K562 (cell line): ENCODE data around the gene DNAH1. TPM values are rescaled to one million over a fixed set of nuclear protein-coding genes. Genes with fewer than 3 reads are reported as not detected.

ENCODE experiments used
- ATAC-seq: fragments of 200-7000 bp; cut with Tn5 transposase; 3 replicates; pipeline ENCODE4 v1.9.1; 2020; ENCODE audit warnings: moderate library complexity
- BruUV-seq: library from RNA; stranded (reverse); fragments of 400-500 nt; replicated peaks from 2 replicates; lab custom pipeline; 2021; lab: Mats Ljungman, UMichigan
- CTCF ChIA-PET: fragments of 300-600 bp; formaldehyde crosslinking; extraction: SDS; loops from one replicate; lab custom pipeline; 2021; ENCODE audit warnings: low intra/inter-chr PET ratio; lab: Yijun Ruan, JAX
- POLR2A ChIA-PET: fragments of 300-600, 350-650 bp; sonication (Branson Sonifier 250); formaldehyde crosslinking; extraction: SDS; loops from one replicate; lab custom pipeline; 2021; ENCODE audit warnings: antibody characterized with exemption, inconsistent platforms; lab: Yijun Ruan, JAX
- DNase-seq, 4 experiments: peaks; one replicate each; pipeline versions ENCODE4 v3.0.0 to v3.0.0-alpha.2; 2011 to 2018; ENCODE audit warnings: low spot score in 3 of 4, mixed read lengths in 3 of 4; ENCODE audit errors: extremely low read depth in 1 of 4
- FAIRE-seq: peaks from 2 replicates; lab custom pipeline; 2011; peaks lifted over from hg19 to GRCh38; lab: Jason Lieb, UNC
- H2AFZ ChIP-seq: 2 replicates; pipeline ENCODE4 v1.6.0; 2011; ENCODE audit warnings: low read depth, low read length, control low read depth, inconsistent platforms
- H3K27ac ChIP-seq: fragments of 200-600 bp; 3 replicates; pipeline ENCODE4 v1.8.0; 2011; ENCODE audit warnings: low read depth, mild to moderate bottlenecking, control low read depth, inconsistent platforms, low read length, moderate library complexity, mixed read lengths; ENCODE audit errors: extremely low read depth
- H3K27me3 ChIP-seq, 2 experiments: fragments of 300-600 bp in 1 of 2; 2 replicates in 1 of 2; 3 replicates in 1 of 2; pipeline versions ENCODE4 v1.6.0 to v1.8.0; 2011; ENCODE audit warnings: inconsistent platforms in 2 of 2, low read length in 2 of 2, mild to moderate bottlenecking in 1 of 2, mixed read lengths in 1 of 2, moderate library complexity in 1 of 2; ENCODE audit not compliant: control insufficient read depth in 2 of 2, insufficient read depth in 2 of 2
- H3K36me3 ChIP-seq: fragments of 300-600 bp; 3 replicates; pipeline ENCODE4 v1.8.0; 2011; ENCODE audit warnings: mild to moderate bottlenecking, low read length, inconsistent platforms; ENCODE audit not compliant: control insufficient read depth, insufficient read depth
- H3K4me1 ChIP-seq, 2 experiments: fragments of 200-600 bp in 1 of 2; replicated peaks in 1 of 2; 2 replicates in 1 of 2; 3 replicates in 1 of 2; pipeline versions ENCODE4 v1.5.1 to v1.8.0; 2011; ENCODE audit warnings: inconsistent platforms in 2 of 2, low read length in 2 of 2, mild to moderate bottlenecking in 1 of 2, mixed read lengths in 1 of 2, moderate library complexity in 1 of 2; ENCODE audit not compliant: control insufficient read depth in 2 of 2, insufficient read depth in 2 of 2
- H3K4me2 ChIP-seq: 2 replicates; pipeline ENCODE4 v1.6.1; 2011; ENCODE audit warnings: low read length, control low read depth, inconsistent platforms, mixed read lengths; ENCODE audit not compliant: insufficient read depth
- H3K4me3 ChIP-seq: fragments of 200-600 bp; sonication (generic), shearing (Covaris generic); 2 replicates; pipeline ENCODE4 v1.5.1; 2016; ENCODE audit warnings: control low read depth, inconsistent platforms
- H3K79me2 ChIP-seq: fragments of 200-600 bp; 3 replicates; pipeline ENCODE4 v1.8.0; 2011; ENCODE audit warnings: low read length, inconsistent platforms; ENCODE audit not compliant: control insufficient read depth, insufficient read depth
- H3K9ac ChIP-seq, 2 experiments: 2 replicates each; pipeline versions ENCODE4 v1.6.0 to v1.6.1; 2011; ENCODE audit warnings: low read depth in 2 of 2, low read length in 2 of 2, control low read depth in 1 of 2, inconsistent platforms in 1 of 2, mild to moderate bottlenecking in 1 of 2, mixed read lengths in 1 of 2; ENCODE audit not compliant: insufficient read depth in 1 of 2
- H3K9me1 ChIP-seq: one replicate; pipeline ENCODE4 v1.6.0; 2011; ENCODE audit warnings: inconsistent platforms, mild to moderate bottlenecking, low read length, moderate library complexity; ENCODE audit not compliant: control insufficient read depth, insufficient read depth
- H3K9me3 ChIP-seq: replicated peaks from 2 replicates; pipeline ENCODE4 v1.5.1; 2011; ENCODE audit warnings: low read depth, low read length, inconsistent platforms; ENCODE audit not compliant: control insufficient read depth, insufficient read depth
- H4K20me1 ChIP-seq: replicated peaks from 2 replicates; pipeline ENCODE4 v1.6.1; 2011; ENCODE audit warnings: low read length, inconsistent platforms, mixed read lengths; ENCODE audit not compliant: control insufficient read depth, insufficient read depth
- CSDE1 ChIP-seq, 2 experiments: fragments of 450-650 bp; IDR thresholded peaks; 2 replicates each; pipeline ENCODE4 v1.6.1; 2016; ENCODE audit warnings: mild to moderate bottlenecking in 1 of 2
- ESRRB ChIP-seq: fragments of 250-450 bp; sonication (Bioruptor Pico); IDR thresholded peaks from 2 replicates; pipeline ENCODE4 v1.5.0; 2020; ENCODE audit warnings: mild to moderate bottlenecking, moderate library complexity, borderline replicate concordance
- EWSR1 ChIP-seq: fragments of 450-650 bp; IDR thresholded peaks from 2 replicates; pipeline ENCODE4 v1.6.1; 2018; ENCODE audit warnings: borderline replicate concordance, mild to moderate bottlenecking, low read depth, moderate library complexity; ENCODE audit not compliant: partially characterized antibody
- GMEB1 ChIP-seq: fragments of 250-450 bp; sonication (Bioruptor Pico); IDR thresholded peaks from 2 replicates; pipeline ENCODE4 v1.4.0; 2020; ENCODE audit warnings: mild to moderate bottlenecking
- L3MBTL2 ChIP-seq: fragments of 450-650 bp; IDR thresholded peaks from 2 replicates; pipeline ENCODE4 v1.6.1; 2016; ENCODE audit warnings: mild to moderate bottlenecking, moderate library complexity
- MEIS2 ChIP-seq: fragments of 450-650 bp; IDR thresholded peaks from 2 replicates; pipeline ENCODE4 v1.6.1; 2014; ENCODE audit warnings: mild to moderate bottlenecking; ENCODE audit not compliant: partially characterized antibody
- NFYB ChIP-seq: IDR thresholded peaks from 2 replicates; pipeline ENCODE4 v1.6.1; 2011; ENCODE audit warnings: mild to moderate bottlenecking, moderate library complexity; ENCODE audit not compliant: insufficient read length; ENCODE audit errors: extremely low read depth
- RNF2 ChIP-seq: sonication (generic); IDR thresholded peaks from 2 replicates; pipeline ENCODE4 v1.6.1; 2016
- STAG1 ChIP-seq: sonication (generic); formaldehyde crosslinking; IDR thresholded peaks from 2 replicates; pipeline ENCODE4 v1.5.0; 2020; ENCODE audit warnings: missing genetic modification reagents, borderline replicate concordance
- TCF7L2 ChIP-seq: fragments of 150-350 bp; IDR thresholded peaks from 2 replicates; pipeline ENCODE4 v1.6.1; 2016; ENCODE audit warnings: low read depth, mild to moderate bottlenecking, low read length, moderate library complexity
- TFAP4 ChIP-seq: sonication (generic); formaldehyde crosslinking; IDR thresholded peaks from 2 replicates; pipeline ENCODE4 v1.8.0; 2022; ENCODE audit warnings: missing genetic modification reagents, mild to moderate bottlenecking, moderate library complexity, borderline replicate concordance
- ZC3H4 ChIP-seq: sonication (generic); formaldehyde crosslinking; IDR thresholded peaks from 2 replicates; pipeline ENCODE4 v1.9.0; 2021; ENCODE audit warnings: missing genetic modification reagents, borderline replicate concordance
- ZNF217 ChIP-seq: sonication (generic); formaldehyde crosslinking; IDR thresholded peaks from 2 replicates; pipeline ENCODE4 v1.8.0; 2022; ENCODE audit warnings: mild to moderate bottlenecking, missing genetic modification reagents
- WGBS: fragments of 100-300 bp; shearing (Covaris generic); methylation state at CpG from one replicate; pipeline ENCODE4 v1.1.6; 2016; ENCODE audit warnings: low coverage, mixed read lengths; ENCODE audit not compliant: insufficient coverage; ENCODE audit errors: missing lambda C conversion rate; 5-methylcytosine and 5-hydroxymethylcytosine counted together
- in situ Hi-C: fragments of 300-500 bp; cut with MboI; formaldehyde crosslinking; loops from 4 replicates; pipeline ENCODE4 v1.15.0; 2018; ENCODE audit warnings: inconsistent platforms, mixed read lengths
- intact Hi-C: fragments of 100-400 bp; cut with micrococcal nuclease; formaldehyde crosslinking; loops from 2 replicates; pipeline ENCODE4 v1.14.2; 2022
- polyA plus RNA-seq, 8 experiments: library from polyadenylated mRNA; depleted of rRNA in 4 of 8; stranded (reverse) in 5 of 8; unstranded in 3 of 8; fragments of >200 nt; fragmentation: Nextera tagmentation in 2 of 8; fragmentation: Illumina TruSeq in 1 of 8; extraction: Ambion mirVana in 2 of 8; extraction: Trizol in 1 of 8; gene quantifications; 2 replicates each; pipeline versions ENCODE4 v1.2.1 to v1.2.3, GENCODE V29; 2011 to 2014; ENCODE audit warnings: inconsistent platforms in 1 of 8, missing spikeins in 1 of 8
- total RNA-seq, 7 experiments: library from RNA; depleted of rRNA in 6 of 7; stranded (reverse); fragments of >200 nt in 6 of 7; fragmentation: Illumina TruSeq in 2 of 7; extraction: Trizol in 2 of 7; gene quantifications; 2 replicates each; pipeline versions ENCODE4 v1.2.1 to v1.2.3, GENCODE V29; 2011 to 2021; ENCODE audit warnings: low replicate concordance in 1 of 7

DNAH1 gene
- total and polyA plus RNA-seq, 9 of the 15 experiments (the other 6 are each of a cell fraction or from before 2014, with no cell fraction given): 0.04 to 0.84 (median 0.50) TPM

DNA sequence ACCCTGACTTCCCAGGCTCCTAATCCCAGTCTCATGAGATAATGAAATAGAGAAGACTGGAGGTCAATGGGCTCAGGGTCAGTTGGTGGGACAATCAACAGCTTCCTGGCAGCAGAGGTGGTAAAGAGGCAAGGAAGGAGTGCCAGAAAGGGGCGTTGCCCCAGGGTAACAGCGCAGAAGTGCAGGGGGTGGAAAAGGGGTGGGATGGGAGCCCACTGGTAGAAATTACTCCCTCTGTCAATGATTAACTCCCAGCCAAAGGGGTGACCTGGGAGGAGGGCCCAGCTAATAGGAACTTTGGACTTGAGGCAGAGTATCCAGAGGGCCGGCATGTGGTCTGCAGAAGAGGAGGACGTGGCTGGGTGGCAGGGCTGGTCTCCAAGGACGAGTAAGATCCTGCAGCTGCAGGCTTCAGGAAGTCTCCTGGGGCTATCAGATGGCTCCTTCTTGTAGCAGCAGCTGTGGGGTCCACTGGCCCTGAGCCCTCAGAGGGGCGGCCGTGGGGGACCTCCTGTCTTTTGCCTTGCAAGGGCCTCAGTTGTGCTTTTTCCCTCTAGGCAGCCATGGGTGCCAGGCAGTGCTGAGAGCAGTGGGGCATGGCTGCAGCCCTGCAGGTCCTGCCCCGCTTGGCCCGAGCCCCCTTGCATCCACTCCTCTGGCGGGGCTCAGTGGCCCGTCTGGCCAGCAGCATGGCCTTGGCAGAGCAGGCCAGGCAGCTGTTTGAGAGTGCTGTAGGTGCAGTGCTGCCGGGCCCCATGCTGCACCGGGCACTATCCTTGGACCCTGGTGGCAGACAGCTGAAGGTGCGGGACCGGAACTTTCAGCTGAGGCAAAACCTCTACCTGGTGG is 26.1 kb upstream of the DNAH1 start:
- Histone ChIP-seq H3K36me3 (peaks cover 4% of the 10 kb centered on the region; the same call in 2 of the 3 replicates), H3K27me3 (no peaks in the 10 kb centered on the region), H2AFZ (no peak overlapping the region), H3K9ac (peak overlapping the region in 1 of 2 experiments; percentile 13; a peak in 1 of 4 replicates), H4K20me1 (no peaks in the 10 kb centered on the region), H3K9me1 (peaks cover 3% of the 10 kb centered on the region), H3K4me2 (no peak overlapping the region), H3K27ac (no peak overlapping the region), H3K4me1 (peaks cover 13 to 28% of the 10 kb centered on the region in 2 experiments; a peak in 4 of 5 replicates), H3K4me3 (no peak overlapping the region), H3K9me3 (no peaks in the 10 kb centered on the region), H3K79me2 (peaks cover 21% of the 10 kb centered on the region)
- DNase-seq (no peak), FAIRE-seq (no peak), ATAC-seq (no peak)
- no TSS peak for BruUV-seq
- intact Hi-C loops (loop anchor here (5.0 kb wide), 2 partner anchors 157 to 288 kb away; partner anchors contain the start of gene SEMA3G), in situ Hi-C loops (loop anchor here (5.0 to 10.0 kb wide), 3 partner anchors 52 to 155 kb away; partner anchors contain the start of gene SEMA3G)
- ChIA-PET POLR2A (interaction anchor here (1.1 to 1.4 kb wide), 3 partner anchors 10 to 64 kb away, joined by 3 to 4 read pairs (median 4); no protein-coding TSS in a partner anchor), CTCF (interaction anchor here (1.0 to 1.9 kb wide), 2 partner anchors 59 to 95 kb away, joined by 3 to 10 read pairs; no protein-coding TSS in a partner anchor)
- no peak for TF ChIP-seq TFAP4 (CRISPR knock-in tag)
- no peak for TF ChIP-seq GMEB1
- no peak for TF ChIP-seq STAG1 (CRISPR knock-in tag)
- TF ChIP-seq RNF2: no peak
- TF ChIP-seq ZC3H4: no peak
- no peak for TF ChIP-seq NFYB
- TF ChIP-seq MEIS2: no peak
- no peak for TF ChIP-seq TCF7L2
- no peak for TF ChIP-seq ESRRB
- no peak for TF ChIP-seq CSDE1 (IDR thresholded peaks at IDR 0.05)
- no peak for TF ChIP-seq L3MBTL2
- no peak for TF ChIP-seq ZNF217
- TF ChIP-seq EWSR1: no peak
- 64% methylated on average over 9 of the region's 15 CpGs for WGBS
